IPS-20b (cell line): ENCODE data around the gene UGT2B17.
"Not testable (repeated sequence)": the region's sequence is repeated elsewhere in the genome, so short reads cannot be mapped to it uniquely, and the experiment has no call there.

Experiments
- H3K27ac ChIP-seq: one replicate; pipeline ENCODE4 v1.5.1; 2013; ENCODE audit warnings: low read length
- H3K27me3 ChIP-seq: 2 replicates; pipeline ENCODE4 v1.6.1; 2013; ENCODE audit warnings: mild to moderate bottlenecking, low read length, inconsistent platforms; ENCODE audit not compliant: insufficient read depth
- H3K36me3 ChIP-seq: 2 replicates; pipeline ENCODE4 v1.6.1; 2013; ENCODE audit warnings: low read depth, mild to moderate bottlenecking, inconsistent platforms, low read length, moderate library complexity; ENCODE audit not compliant: insufficient read depth
- H3K4me1 ChIP-seq: 2 replicates; pipeline ENCODE4 v1.6.1; 2013; ENCODE audit warnings: mild to moderate bottlenecking, control low read depth, inconsistent platforms, low read length, moderate library complexity; ENCODE audit not compliant: insufficient read depth
- H3K4me3 ChIP-seq: 2 replicates; pipeline ENCODE4 v1.5.1; 2013; ENCODE audit warnings: mild to moderate bottlenecking, low read length, inconsistent platforms
- H3K9ac ChIP-seq: 2 replicates; pipeline ENCODE4 v1.6.1; 2013; ENCODE audit warnings: low read depth, mild to moderate bottlenecking, inconsistent platforms, low read length, moderate library complexity
- H3K9me3 ChIP-seq: 2 replicates; pipeline ENCODE4 v1.6.1; 2013; ENCODE audit warnings: mild to moderate bottlenecking, low read depth, low read length, inconsistent platforms; ENCODE audit not compliant: insufficient read depth

UGT2B17 gene

GRCh38 chr4:68576272-68577125 is at the start of gene UGT2B17:
UGT2B17 (minus strand) TSS chr4:68576322; CDS start chr4:68568484, 7,838 bp downstream.
- H3K27ac ChIP-seq: no peak within 1 kb of the TSS
- H3K9ac ChIP-seq: no peak within 1 kb of the TSS

GRCh38 chr4:68622731-68623130 is 46.6 kb upstream of the UGT2B17 start:
- H3K27ac ChIP-seq, H3K36me3 ChIP-seq, H3K9me3 ChIP-seq, H3K4me1 ChIP-seq, H3K9ac ChIP-seq, H3K27me3 ChIP-seq, H3K4me3 ChIP-seq: not testable (repeated sequence)

More at GRCh38 chr4:68576272-68577125, at the start of gene UGT2B17:
- Histone ChIP-seq H3K27me3 (no peaks in the 10 kb centered on the region), H3K9me3 (no peaks in the 10 kb centered on the region), H3K4me3 (no peak within 1 kb of the TSS), H3K4me1 (no peaks in the 10 kb centered on the region), H3K36me3 (no peaks in the 10 kb centered on the region)

- Histone ChIP-seq H3K36me3 (no peaks in the 10 kb centered on the region), H3K9ac (no peak overlapping the region), H3K27ac (no peak overlapping the region), H3K4me1 (no peaks in the 10 kb centered on the region), H3K4me3 (no peak overlapping the region), H3K9me3 (no peaks in the 10 kb centered on the region), H3K27me3 (no peaks in the 10 kb centered on the region)
Observed at GRCh38 chr4:68617003-68617698, 41.0 kb upstream of the UGT2B17 start.

GRCh38 chr4:68615699-68616422 is 39.7 kb upstream of the UGT2B17 start:
- Histone ChIP-seq H3K36me3 (no peaks in the 10 kb centered on the region), H3K4me1 (no peaks in the 10 kb centered on the region), H3K4me3 (no peak overlapping the region), H3K27ac (no peak overlapping the region), H3K9ac (no peak overlapping the region), H3K9me3 (no peaks in the 10 kb centered on the region), H3K27me3 (no peaks in the 10 kb centered on the region)

- Histone ChIP-seq H3K36me3 (no peaks in the 10 kb centered on the region), H3K9ac (no peak overlapping the region), H3K27ac (no peak overlapping the region), H3K4me3 (no peak overlapping the region), H3K9me3 (no peaks in the 10 kb centered on the region), H3K4me1 (no peaks in the 10 kb centered on the region), H3K27me3 (no peaks in the 10 kb centered on the region)
Observed at GRCh38 chr4:68613752-68614151, 37.6 kb upstream of the UGT2B17 start.

GRCh38 chr4:68606240-68606639 is 30.1 kb upstream of the UGT2B17 start:
- H3K27me3 ChIP-seq: no peaks in the 10 kb centered on the region
- H3K27ac ChIP-seq: no peak overlapping the region
- H3K36me3 ChIP-seq: no peaks in the 10 kb centered on the region

GRCh38 chr4:68599150-68599549 is 23.0 kb upstream of the UGT2B17 start:
- Histone ChIP-seq H3K27me3 (no peaks in the 10 kb centered on the region), H3K27ac (no peak overlapping the region), H3K9ac (no peak overlapping the region), H3K4me1 (no peaks in the 10 kb centered on the region), H3K4me3 (no peak overlapping the region), H3K9me3 (0 out of 2 replicates have a peak, but pooled peaks cover 4% of the 10 kb centered on the region), H3K36me3 (no peaks in the 10 kb centered on the region)

More at GRCh38 chr4:68606240-68606639, 30.1 kb upstream of the UGT2B17 start:
- H3K9me3 ChIP-seq: 0 out of 2 replicates have a peak, but pooled peaks cover 7% of the 10 kb centered on the region
- no peaks in the 10 kb centered on the region for H3K4me1 ChIP-seq
- no peak overlapping the region for H3K4me3 ChIP-seq
- H3K9ac ChIP-seq: no peak overlapping the region

GRCh38 chr4:68597482-68597881 is 21.4 kb upstream of the UGT2B17 start:
- H3K9ac ChIP-seq: no peak overlapping the region
- H3K27ac ChIP-seq: no peak overlapping the region
- no peaks in the 10 kb centered on the region for H3K4me1 ChIP-seq
- H3K27me3 ChIP-seq: no peaks in the 10 kb centered on the region
- no peak overlapping the region for H3K4me3 ChIP-seq
- no peaks in the 10 kb centered on the region for H3K9me3 ChIP-seq
- no peaks in the 10 kb centered on the region for H3K36me3 ChIP-seq

GRCh38 chr4:68594678-68595077 is 18.6 kb upstream of the UGT2B17 start:
- Histone ChIP-seq H3K4me1 (peaks cover 5% of the 10 kb centered on the region; the same call in 1 of the 2 replicates), H3K4me3 (no peak overlapping the region), H3K27ac (no peak overlapping the region), H3K9ac (no peak overlapping the region), H3K9me3 (no peaks in the 10 kb centered on the region), H3K27me3 (no peaks in the 10 kb centered on the region), H3K36me3 (no peaks in the 10 kb centered on the region)

GRCh38 chr4:68593112-68593511 is 17.0 kb upstream of the UGT2B17 start:
- Histone ChIP-seq H3K36me3 (no peaks in the 10 kb centered on the region), H3K9ac (no peak overlapping the region), H3K27ac (no peak overlapping the region), H3K9me3 (no peaks in the 10 kb centered on the region), H3K4me3 (no peak overlapping the region), H3K4me1 (peaks cover 5% of the 10 kb centered on the region), H3K27me3 (no peaks in the 10 kb centered on the region)

- peaks cover 5% of the 10 kb centered on the region for H3K4me1 ChIP-seq
- H3K9ac ChIP-seq: no peak overlapping the region
- H3K27ac ChIP-seq: no peak overlapping the region
- no peaks in the 10 kb centered on the region for H3K9me3 ChIP-seq
- H3K36me3 ChIP-seq: no peaks in the 10 kb centered on the region
- H3K27me3 ChIP-seq: no peaks in the 10 kb centered on the region
- H3K4me3 ChIP-seq: no peak overlapping the region
Observed at GRCh38 chr4:68592673-68593072, 16.6 kb upstream of the UGT2B17 start.
